DMS53 (cell line): ENCODE measurements around the gene TAS2R14.

ENCODE experiments used
- DNase-seq: peaks from one replicate; lab custom pipeline; 2025; lab: John Stamatoyannopoulos, UW

The TAS2R14 gene

GRCh38 chr12:10939163-10939562, at the start of gene TAS2R14:
Gene TAS2R14, minus strand, starts transcription at chr12:10939263. Its CDS starts 56 bp downstream, at chr12:10939207.
- DNase-seq, result no peak

- DNase-seq, result no peak
These were observed 47.7 kb upstream of the TAS2R14 start, which contains the start of gene TAS2R50 for GRCh38 chr12:10986812-10987211. Gene TAS2R50, minus strand, starts transcription at chr12:10986912. Its CDS starts 52 bp downstream, at chr12:10986860.

- no peak for DNase-seq
These were observed 43.2 kb upstream of the TAS2R14 start for GRCh38 chr12:10982244-10982643.

DNA sequence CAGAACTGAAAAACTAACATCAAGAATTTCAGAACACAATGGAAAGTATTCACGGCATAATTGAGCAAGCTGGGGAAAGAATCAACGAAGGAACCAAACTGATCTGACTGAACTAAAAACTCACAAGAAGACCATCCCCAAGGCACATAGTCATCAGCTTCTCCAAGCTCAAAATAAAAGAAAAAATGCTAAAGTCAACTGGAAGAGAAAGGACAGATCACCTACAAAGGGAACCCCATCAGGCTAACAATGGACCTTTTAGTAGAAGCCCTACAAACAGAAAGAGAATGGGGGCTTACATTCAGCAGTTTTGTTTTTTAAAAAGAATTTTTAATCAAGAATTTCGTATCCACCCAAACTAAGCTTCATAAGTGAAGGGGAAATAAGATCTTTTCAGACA, 35.9 kb upstream of the TAS2R14 start:
- DNase-seq, result no peak

- no peak for DNase-seq
These were observed 29.8 kb upstream of the TAS2R14 start for GRCh38 chr12:10968765-10969456.

GRCh38 chr12:10967409-10967808, 28.3 kb upstream of the TAS2R14 start:
- DNase-seq, result no peak

GRCh38 chr12:10966314-10966713, 27.3 kb upstream of the TAS2R14 start:
- DNase-seq, result no peak

DNA sequence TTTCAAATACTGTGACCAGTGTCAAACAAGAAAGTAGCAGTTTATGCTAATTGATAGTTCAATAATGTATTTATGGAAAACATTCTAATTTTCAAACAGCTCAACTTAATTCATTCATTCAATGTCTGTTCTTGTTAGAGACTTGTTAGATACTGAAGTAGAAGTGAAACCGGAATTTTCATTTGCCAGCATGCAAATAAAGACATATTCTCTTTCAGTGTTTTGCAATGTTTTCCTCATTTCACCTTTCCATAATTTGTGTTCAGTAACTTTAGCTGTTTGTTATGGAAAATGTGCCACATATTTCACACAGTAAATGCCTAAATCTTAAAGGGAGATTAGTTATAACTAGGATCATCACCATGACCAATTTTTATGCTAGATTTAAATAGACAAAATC, 26.4 kb upstream of the TAS2R14 start:
- DNase-seq, result no peak

DNA sequence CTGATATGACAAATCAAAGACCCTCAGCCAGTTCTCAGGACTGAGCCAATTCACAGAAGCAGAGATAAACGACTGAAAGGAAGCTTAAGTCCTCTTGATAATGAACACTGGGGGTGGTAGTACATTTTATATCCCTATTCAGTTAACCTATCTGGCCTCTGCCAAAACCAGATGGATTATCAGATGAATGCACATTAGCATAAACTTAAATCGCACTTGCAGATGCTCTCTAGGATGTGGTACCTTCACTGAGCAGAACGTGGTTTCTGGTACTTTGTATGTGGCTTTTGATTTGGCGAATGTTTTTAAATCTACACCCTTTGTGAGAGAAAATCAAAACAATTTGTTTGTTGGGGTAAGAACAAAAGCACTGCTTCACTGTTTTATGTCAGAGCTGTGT, 21.1 kb upstream of the TAS2R14 start:
- no peak for DNase-seq

- DNase-seq, result no peak
These were observed 20.7 kb upstream of the TAS2R14 start for GRCh38 chr12:10959804-10960203.

- DNase-seq, result no peak
These were observed 18.7 kb upstream of the TAS2R14 start for GRCh38 chr12:10957741-10958140.

GRCh38 chr12:10956085-10956484, 17.0 kb upstream of the TAS2R14 start:
- no peak for DNase-seq

DNA sequence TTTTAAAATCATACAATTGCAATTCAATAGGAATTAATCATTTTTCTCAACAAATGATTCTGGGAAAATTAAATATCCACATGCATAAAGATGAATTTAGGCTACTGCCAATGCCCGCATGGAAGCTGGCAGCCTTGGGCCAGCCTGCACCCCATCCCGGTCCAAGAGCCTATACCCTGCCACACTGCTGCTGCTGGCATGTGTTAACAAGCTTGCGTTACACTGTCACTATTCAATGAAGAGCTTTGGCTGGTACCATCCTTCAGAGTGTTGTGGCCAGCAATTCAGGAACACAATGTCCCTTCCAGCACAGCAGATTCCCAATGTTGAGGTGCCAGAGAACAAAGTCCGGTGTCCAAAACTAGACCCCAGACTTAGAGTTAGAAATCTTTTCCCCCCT, 13.6 kb upstream of the TAS2R14 start:
- DNase-seq, result no peak

GRCh38 chr12:10943167-10943566, 4.1 kb upstream of the TAS2R14 start:
- no peak for DNase-seq

DNA sequence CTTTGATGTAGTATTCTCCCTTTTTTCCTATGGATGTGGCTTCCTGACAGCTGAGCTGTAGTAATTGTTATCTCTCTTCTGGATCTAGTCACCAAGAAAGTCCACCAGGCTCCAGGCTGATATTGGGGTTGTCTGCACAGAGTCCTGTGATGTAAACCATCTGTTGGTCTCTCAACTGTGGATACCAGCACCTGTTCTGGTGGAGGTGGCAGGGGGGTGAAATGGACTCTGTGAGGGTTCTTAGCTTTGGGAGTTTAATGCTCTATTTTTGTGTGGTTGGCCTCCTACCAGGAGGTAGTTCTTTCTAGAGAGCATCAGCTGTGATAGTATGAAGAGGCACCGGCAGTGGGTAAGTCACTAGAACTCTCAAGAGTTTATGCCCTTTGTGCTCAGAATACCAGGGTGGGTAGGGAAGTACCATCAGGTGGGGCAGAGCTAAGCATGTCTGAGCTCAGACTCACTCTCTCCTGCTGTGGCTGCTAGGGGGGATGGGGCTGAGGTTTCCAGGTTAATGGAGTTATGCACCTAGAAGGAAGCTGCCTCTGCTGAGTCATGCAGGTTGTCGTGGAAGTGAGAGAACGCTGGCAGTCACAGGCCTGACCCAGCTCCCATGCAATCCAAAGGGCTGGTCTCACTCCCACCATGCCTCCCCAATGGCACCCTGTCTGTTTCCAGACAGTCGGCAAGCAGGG, 3.0 kb upstream of the TAS2R14 start:
- peak; percentile 96 for DNase-seq

DNA sequence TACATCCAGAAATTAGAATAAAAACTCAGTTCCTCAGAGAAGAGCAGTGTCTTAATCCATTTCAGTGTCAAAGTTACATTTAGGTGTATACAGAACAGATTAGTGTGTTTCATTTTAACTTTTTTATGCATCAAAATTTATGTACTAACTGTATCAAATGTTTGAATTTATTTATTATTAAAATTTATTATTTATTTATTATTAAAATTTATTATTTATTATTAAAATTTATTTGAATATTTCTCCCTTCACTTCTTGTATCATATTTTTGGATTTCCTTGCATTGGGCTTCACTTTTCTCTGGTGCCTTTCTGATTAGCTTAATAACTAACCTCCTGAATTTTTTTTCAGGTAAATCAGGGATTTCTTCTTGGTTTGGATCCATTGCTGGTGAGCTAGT, 2.3 kb upstream of the TAS2R14 start:
- no peak for DNase-seq

DNA sequence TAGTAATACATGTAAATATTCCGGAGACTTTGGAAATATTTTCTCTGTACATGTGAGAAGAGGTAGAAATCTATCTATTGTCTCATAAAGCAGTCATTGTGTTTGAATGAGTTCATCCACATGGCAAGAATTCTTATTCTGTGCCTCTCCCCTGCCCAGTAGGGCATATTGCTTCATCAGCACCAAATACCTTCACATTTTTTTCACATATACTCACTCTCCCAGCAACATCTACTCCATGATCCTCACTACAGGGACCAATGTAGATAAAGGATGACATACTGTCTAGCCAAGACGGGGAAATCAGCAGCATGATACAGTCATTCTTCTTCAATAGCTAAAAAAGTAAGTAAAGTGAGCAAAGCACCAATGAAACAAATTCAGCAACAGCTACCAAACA, 1.3 kb upstream of the TAS2R14 start:
- DNase-seq, result no peak

DNA sequence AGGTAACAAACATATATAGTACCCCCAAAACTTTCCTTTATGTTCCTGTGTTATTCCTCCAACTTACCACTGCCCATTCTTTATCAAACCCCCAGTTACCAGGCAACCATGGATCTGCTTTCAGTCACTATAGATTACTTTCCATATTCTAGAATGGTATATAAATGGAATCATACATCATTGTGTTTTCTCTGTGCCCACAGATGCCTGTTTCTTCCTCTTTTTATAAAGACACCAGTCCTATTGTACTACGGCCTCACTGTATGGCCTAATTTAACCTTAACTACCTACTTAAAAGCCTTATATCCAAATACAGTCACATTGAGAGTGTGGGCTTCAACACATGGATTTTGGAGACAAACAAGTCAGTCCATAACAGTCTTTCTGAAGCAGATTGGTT, 2.6 kb downstream of the TAS2R14 start:
- no peak for DNase-seq

DNA sequence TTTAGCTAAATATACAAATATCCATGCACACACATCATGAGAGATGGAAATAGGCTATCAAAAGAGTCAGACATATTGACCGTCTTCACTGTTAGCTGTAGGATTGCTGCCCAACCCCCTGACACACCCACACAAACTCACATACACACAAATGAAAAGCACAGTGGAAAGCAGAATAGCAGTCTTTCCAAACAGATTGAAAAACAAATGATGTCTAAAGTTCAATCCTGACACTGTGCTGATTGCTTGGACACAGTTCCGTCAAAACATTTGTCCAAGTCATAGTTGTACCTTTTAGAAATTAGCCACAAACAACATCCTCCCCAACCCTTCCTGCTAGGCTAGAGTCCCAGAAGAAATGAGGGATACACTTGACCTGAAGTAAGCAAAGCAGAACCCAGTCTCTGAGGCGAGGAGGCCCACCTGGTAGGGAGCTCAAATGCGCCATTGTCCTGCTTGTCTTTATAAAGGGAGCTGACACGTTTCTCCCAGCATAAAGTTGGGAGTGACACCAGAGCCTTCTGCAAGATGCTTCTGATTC, 10.2 kb downstream of the TAS2R14 start, which contains the start of gene PRH2:
Gene PRH2 (plus strand): TSS at position 491 of the 541 bp plus-strand sequence. CDS start 38 bp downstream, at position 529.
- no peak for DNase-seq

DNA sequence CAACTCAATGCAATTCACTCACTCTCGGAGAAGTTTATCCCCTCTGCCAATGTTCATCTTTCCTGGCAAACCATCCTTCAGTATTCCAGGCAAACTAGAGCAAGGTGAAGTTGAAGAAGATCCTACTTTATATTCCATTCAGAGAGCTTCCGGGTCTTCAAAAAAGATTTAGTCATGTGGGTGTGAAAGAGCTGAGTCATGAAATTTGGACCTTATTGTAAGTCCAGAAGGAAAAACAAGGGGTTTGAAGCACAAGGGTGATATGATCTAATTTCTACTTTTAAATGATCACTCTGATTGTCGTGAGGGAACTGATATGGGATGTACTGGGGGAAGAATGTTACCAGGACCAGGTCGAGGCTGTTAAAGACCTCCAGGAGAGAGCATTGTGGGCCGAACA, 12.8 kb downstream of the TAS2R14 start:
- DNase-seq, result no peak

- peak; percentile 36 for DNase-seq
These were observed 19.3 kb downstream of the TAS2R14 start for GRCh38 chr12:10919809-10920208.

DNA sequence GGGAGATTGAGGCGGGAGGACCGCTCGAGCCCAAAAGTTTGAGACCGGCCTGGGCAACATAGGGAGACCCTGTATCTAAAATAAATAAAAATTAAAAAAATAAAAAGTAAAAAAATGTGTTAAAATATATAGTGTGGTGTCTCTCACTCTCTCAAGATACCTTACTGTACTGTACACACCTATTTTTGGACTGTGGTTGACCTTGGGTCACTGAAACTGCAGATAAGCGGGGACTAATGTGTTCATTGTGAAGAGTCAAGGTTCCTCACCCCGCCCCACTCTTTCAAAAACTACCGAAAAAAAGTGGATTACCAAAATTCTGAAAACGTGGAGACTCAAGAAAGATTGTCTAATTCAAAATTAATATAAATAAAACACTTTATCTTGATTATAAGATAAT, 28.7 kb downstream of the TAS2R14 start:
- DNase-seq, result no peak

DNA sequence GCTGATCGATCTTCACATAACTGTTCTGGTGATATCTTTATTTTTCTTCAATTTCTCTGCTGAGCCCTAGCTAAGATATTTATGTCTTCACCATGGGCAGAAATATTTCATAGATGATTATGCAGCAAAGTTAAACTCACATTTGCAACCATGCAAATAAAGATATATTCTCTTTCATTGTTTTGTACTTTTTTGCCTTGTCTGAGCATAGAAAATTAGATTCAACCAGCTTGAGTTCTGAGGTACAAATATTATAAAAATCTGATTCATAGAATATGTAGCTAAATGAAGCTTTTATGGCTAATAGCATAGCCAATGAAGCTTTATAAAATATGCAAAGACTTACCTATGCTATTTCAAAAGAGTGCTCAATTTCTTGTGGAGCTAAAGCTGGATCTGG, 29.6 kb downstream of the TAS2R14 start, which contains the start of gene TAS2R13:
Gene TAS2R13 (minus strand): TSS at position 101 of the 400 bp plus-strand sequence. CDS start 264 bp downstream, outside the sequence.
- no peak for DNase-seq
